Ovary (tissue), 9 donors: Measurements from ENCODE around the gene SLC6A18. TPM values are rescaled to one million over a fixed set of nuclear protein-coding genes. Genes with fewer than 3 reads are reported as not detected.
A peak's percentile ranks its signal among the peaks of the same experiment; 100 is the strongest.
"Not testable (repeated sequence)": the region's sequence is repeated elsewhere in the genome, so short reads cannot be mapped to it uniquely, and the experiment has no call there.

ENCODE experiments used
- DNase-seq, 5 donors: peaks; one replicate each; pipeline ENCODE4 v3.0.0-alpha.2; 2019 to 2020
- H3K27ac ChIP-seq, 2 donors: fragments of 200-600 bp; one replicate each; pipeline versions ENCODE4 v1.5.1 to v1.8.0; 2019 to 2022
- H3K27me3 ChIP-seq: fragments of 200-600 bp; one replicate; pipeline ENCODE4 v1.8.0; 2022
- H3K36me3 ChIP-seq: fragments of 200-600 bp; sonication (generic); one replicate; pipeline ENCODE4 v1.5.1; 2019
- H3K4me1 ChIP-seq: one replicate; pipeline ENCODE4 v1.8.1; 2013; ENCODE audit warnings: mild to moderate bottlenecking, moderate library complexity; ENCODE audit not compliant: insufficient read depth
- H3K4me3 ChIP-seq: fragments of 200-600 bp; sonication (generic); one replicate; pipeline ENCODE4 v1.5.1; 2017
- H3K9me3 ChIP-seq, 2 donors: fragments of 200-600 bp in 1 of 2; sonication (generic) in 1 of 2; one replicate each; pipeline versions ENCODE4 v1.5.1 to v1.8.1; 2013 to 2019; ENCODE audit warnings: mild to moderate bottlenecking in 1 of 2, moderate library complexity in 1 of 2
- CTCF ChIP-seq, 3 donors: fragments of 450-650 bp in 2 of 3; fragments of 200-600 bp in 1 of 3; IDR thresholded peaks; one replicate each; pipeline versions ENCODE4 v1.5.1 to v1.8.0; 2016 to 2022; ENCODE audit warnings: antibody characterized with exemption in 3 of 3, mild to moderate bottlenecking in 1 of 3
- EP300 ChIP-seq: sonication (generic); formaldehyde crosslinking; IDR thresholded peaks from one replicate; pipeline ENCODE4 v1.6.1; 2017; ENCODE audit warnings: antibody characterized with exemption
- POLR2A ChIP-seq: fragments of 450-650 bp; IDR thresholded peaks from one replicate; pipeline ENCODE4 v1.6.1; 2017; ENCODE audit warnings: antibody characterized with exemption, mild to moderate bottlenecking, moderate library complexity
- WGBS, 3 donors: extraction: QIAGEN DNeasy Blood & Tissue Kit in 1 of 3; methylation state at CpG; one replicate each; pipeline versions ENCODE4 v1.1.5 to v1.1.7; 2013 to 2017; 5-methylcytosine and 5-hydroxymethylcytosine counted together
- intact Hi-C, 4 donors: fragments of 100-400 bp; cut with DNase I; formaldehyde crosslinking; loops; one replicate each; pipeline versions ENCODE4 v1.11.0 to v1.15.1; 2022 to 2023
- polyA plus RNA-seq, 2 donors: library from polyadenylated mRNA; stranded (reverse); fragments of 200-250 nt in 1 of 2; fragments of 350-450 nt in 1 of 2; fragmentation: Illumina TruSeq in 1 of 2; extraction: RNeasy Lipid Tissue Mini Kit (QIAGEN cat#74804) in 1 of 2; gene quantifications; one replicate each; pipeline ENCODE4 v1.2.3, GENCODE V29; 2013 to 2014
- total RNA-seq, 7 donors: library from RNA; depleted of rRNA in 2 of 7; stranded (reverse); fragments of >200 nt in 2 of 7; fragmentation: NEBNext Ultra II Directional in 3 of 7; extraction: Animal tissue kit (Norgen Biotek cat#: 25700) in 3 of 7; gene quantifications; one replicate each; pipeline versions ENCODE4 v1.1.0 to v1.2.4, GENCODE V29; 2016 to 2023
- donor health status: DM: no; HTN: no; CAD: no; lungs with moderate emphysema.
- donor health status: DM: no; HTN: no; CAD: no.
- donor health status: Bipolar disorder and iron deficiency.
- donor health status: DM: yes; HTN: yes; CAD: no.
- donor health status: DM: no; HTN: no; CAD: no.
- donor health status: DM: yes; HTN: yes; CAD: no.

The SLC6A18 gene
- total and polyA plus RNA-seq, 9 donors = not detected

- TF ChIP-seq POLR2A = no peak
- TF ChIP-seq CTCF (IDR thresholded peaks at IDR 0.05) = no peak
- no peak for TF ChIP-seq EP300
- H3K27ac ChIP-seq = no peak overlapping the region
- DNase-seq = no peak
- no peak overlapping the region for H3K4me3 ChIP-seq
- no peaks in the 10 kb centered on the region for H3K9me3 ChIP-seq
- 74 to 81% (median 77%) methylated on average over 16 of the region's 16 CpGs for WGBS, 3 donors
- H3K27me3 ChIP-seq = no peaks in the 10 kb centered on the region
- no peaks in the 10 kb centered on the region for H3K36me3 ChIP-seq
- H3K4me1 ChIP-seq = no peaks in the 10 kb centered on the region
- intact Hi-C loops = no loop called here
These were observed 56.1 kb downstream of the SLC6A18 start for GRCh38 chr5:1281038-1281882.

GRCh38 chr5:1282131-1282992, 57.2 kb downstream of the SLC6A18 start:
- Histone ChIP-seq H3K4me3 (no peak overlapping the region), H3K9me3 (no peaks in the 10 kb centered on the region), H3K4me1 (no peaks in the 10 kb centered on the region), H3K36me3 (no peaks in the 10 kb centered on the region), H3K27ac (no peak overlapping the region), H3K27me3 (no peaks in the 10 kb centered on the region)
- WGBS, 3 donors = 83 to 88% (median 86%) methylated on average over 37 of the region's 37 CpGs
- intact Hi-C loops = no loop called here
- TF ChIP-seq POLR2A = no peak
- TF ChIP-seq EP300 = no peak
- TF ChIP-seq CTCF (IDR thresholded peaks at IDR 0.05) = no peak
- peak in 2 of 5 donors; percentile 10 to 17 for DNase-seq

- WGBS, 3 donors = 88 to 94% (median 88%) methylated on average over 39 to 40 of the region's 40 CpGs
- H3K4me1 ChIP-seq, H3K27me3 ChIP-seq, H3K27ac ChIP-seq, H3K9me3 ChIP-seq, H3K4me3 ChIP-seq, H3K36me3 ChIP-seq, intact Hi-C loops: not testable (repeated sequence)
- DNase-seq = peak in 2 of 5 donors; percentile 1 to 7
These were observed 58.0 kb downstream of the SLC6A18 start for GRCh38 chr5:1282993-1283728.

GRCh38 chr5:1283729-1284041, 58.5 kb downstream of the SLC6A18 start:
- H3K36me3 ChIP-seq, H3K4me1 ChIP-seq, H3K9me3 ChIP-seq, intact Hi-C loops, H3K27ac ChIP-seq, DNase-seq, H3K27me3 ChIP-seq, H3K4me3 ChIP-seq: not testable (repeated sequence)
- WGBS, 3 donors = 83 to 87% (median 85%) methylated on average over 15 to 16 of the region's 16 CpGs

GRCh38 chr5:1284336-1284970, 59.3 kb downstream of the SLC6A18 start:
- peak in 1 of 5 donors; percentile 16 for DNase-seq
- 77 to 85% (median 80%) methylated on average over 25 to 27 of the region's 27 CpGs for WGBS, 3 donors

More at GRCh38 chr5:1284336-1284970, 59.3 kb downstream of the SLC6A18 start:
- H3K9me3 ChIP-seq, H3K4me1 ChIP-seq, H3K4me3 ChIP-seq, H3K27me3 ChIP-seq, H3K27ac ChIP-seq, H3K36me3 ChIP-seq, intact Hi-C loops: not testable (repeated sequence)
